ENCODE data around the gene ARHGEF28.

Gene ARHGEF28

GRCh38 chr5:73637565-73637964 is 11.6 kb downstream of the ARHGEF28 start:
- Histone ChIP-seq H3K27me3 (no peaks in the 10 kb centered on the region), H3K4me3 (ENCODE audit: low read depth, low read length) (no peak overlapping the region), H3K9me3 (no peaks in the 10 kb centered on the region), H3K36me3 (peaks cover 13% of the 10 kb centered on the region), H3K4me1 (peaks cover 60% of the 10 kb centered on the region)
- no peak for TF ChIP-seq CTCF (IDR thresholded peaks at IDR 0.05; ENCODE audit: low read depth, low read length)
- peak; percentile 47 for DNase-seq

GRCh38 chr5:73638344-73639095 is 12.5 kb downstream of the ARHGEF28 start:
- Histone ChIP-seq H3K36me3 (peaks cover 11% of the 10 kb centered on the region), H3K4me3 (ENCODE audit: low read depth, low read length) (no peak overlapping the region), H3K4me1 (peaks cover 54% of the 10 kb centered on the region), H3K27me3 (no peaks in the 10 kb centered on the region), H3K9me3 (no peaks in the 10 kb centered on the region)
- no peak for TF ChIP-seq CTCF (IDR thresholded peaks at IDR 0.05; ENCODE audit: low read depth, low read length)
- DNase-seq, result no peak

GRCh38 chr5:73640861-73641320 is 14.9 kb downstream of the ARHGEF28 start:
- no peak overlapping the region for H3K4me3 ChIP-seq (ENCODE audit: low read depth, low read length)
- peaks cover 39% of the 10 kb centered on the region for H3K4me1 ChIP-seq
- peaks cover 3% of the 10 kb centered on the region for H3K36me3 ChIP-seq
- H3K9me3 ChIP-seq, result no peaks in the 10 kb centered on the region
- H3K27me3 ChIP-seq, result no peaks in the 10 kb centered on the region
- DNase-seq, result no peak
- no peak for TF ChIP-seq CTCF (IDR thresholded peaks at IDR 0.05; ENCODE audit: low read depth, low read length)

- H3K4me1 ChIP-seq, result peaks cover 32% of the 10 kb centered on the region
- no peak overlapping the region for H3K4me3 ChIP-seq (ENCODE audit: low read depth, low read length)
- no peak for DNase-seq
- peaks cover 3% of the 10 kb centered on the region; the same call in 1 of the 2 replicates for H3K36me3 ChIP-seq
- TF ChIP-seq CTCF (IDR thresholded peaks at IDR 0.05; ENCODE audit: low read depth, low read length), result no peak
- no peaks in the 10 kb centered on the region for H3K27me3 ChIP-seq
- H3K9me3 ChIP-seq, result no peaks in the 10 kb centered on the region
These were observed 15.8 kb downstream of the ARHGEF28 start for GRCh38 chr5:73641811-73642210.

- no peak overlapping the region for H3K4me3 ChIP-seq (ENCODE audit: low read depth, low read length)
- H3K27me3 ChIP-seq, result no peaks in the 10 kb centered on the region
- no peak for TF ChIP-seq CTCF (IDR thresholded peaks at IDR 0.05; ENCODE audit: low read depth, low read length)
- H3K36me3 ChIP-seq, result peaks cover 3% of the 10 kb centered on the region; the same call in 1 of the 2 replicates
- no peak for DNase-seq
- H3K4me1 ChIP-seq, result peaks cover 28% of the 10 kb centered on the region
- no peaks in the 10 kb centered on the region for H3K9me3 ChIP-seq
These were observed 16.3 kb downstream of the ARHGEF28 start for GRCh38 chr5:73642344-73642743.

- H3K4me1 ChIP-seq, result peaks cover 35% of the 10 kb centered on the region
- no peak for TF ChIP-seq CTCF (IDR thresholded peaks at IDR 0.05; ENCODE audit: low read depth, low read length)
- H3K36me3 ChIP-seq, result peaks cover 3% of the 10 kb centered on the region; the same call in 1 of the 2 replicates
- H3K9me3 ChIP-seq, result no peaks in the 10 kb centered on the region
- no peaks in the 10 kb centered on the region for H3K27me3 ChIP-seq
- no peak for DNase-seq
- no peak overlapping the region for H3K4me3 ChIP-seq (ENCODE audit: low read depth, low read length)
These were observed 18.5 kb downstream of the ARHGEF28 start for GRCh38 chr5:73644385-73644963.

Data from BE2C (cell line).